Esophagus squamous epithelium (tissue), 4 donors: ENCODE results near the gene PLEKHN1.

Experiments used
- POLR2A ChIP-seq, 4 donors: fragments of 450-650 bp; IDR thresholded peaks; one replicate each; pipeline ENCODE4 v1.6.1; 2017; ENCODE audit warnings: antibody characterized with exemption in 4 of 4, mild to moderate bottlenecking in 4 of 4, moderate library complexity in 3 of 4
- TF ChIP-seq, protein P1 (sequence below), 6 experiments: fragments of 450-650 bp in 4 of 6; fragments of 200-600 bp in 2 of 6; sonication (generic) in 2 of 6; IDR thresholded peaks; one replicate each; pipeline ENCODE4 v1.5.1; 2016 to 2019; ENCODE audit warnings: antibody characterized with exemption in 6 of 6, mild to moderate bottlenecking in 4 of 6, moderate library complexity in 4 of 6

DNA sequence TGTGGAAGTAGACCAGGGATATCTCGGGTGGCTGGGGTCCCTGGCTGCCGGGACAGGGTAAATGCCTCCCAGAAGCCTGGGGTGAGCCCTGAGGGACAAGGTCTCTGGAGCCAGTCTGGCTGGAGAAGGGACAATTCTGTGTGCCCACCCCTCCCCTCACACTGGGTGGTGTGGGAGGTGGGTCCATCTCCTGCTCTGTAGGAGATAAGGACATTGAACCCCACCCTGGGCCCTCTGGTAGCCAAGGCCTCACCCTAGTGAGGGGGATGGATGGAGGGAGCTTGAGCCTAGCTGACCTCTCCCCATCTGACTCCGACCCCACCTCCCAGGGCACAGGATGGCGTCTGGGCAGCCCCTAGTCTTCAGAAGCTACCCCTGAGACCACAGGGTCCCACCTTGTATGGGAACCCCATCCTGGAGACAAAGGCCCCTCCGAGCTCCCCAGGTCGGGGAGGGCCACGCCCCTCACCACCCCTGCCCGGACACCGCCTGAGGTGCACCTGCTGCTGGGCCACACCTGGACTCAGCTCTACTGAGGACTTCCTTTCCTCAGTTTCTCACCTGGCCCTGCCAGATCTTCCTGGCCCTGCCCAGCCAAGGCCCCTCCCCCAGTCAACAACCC is 58.0 kb downstream of the PLEKHN1 start:
- TF ChIP-seq, protein P1, sequence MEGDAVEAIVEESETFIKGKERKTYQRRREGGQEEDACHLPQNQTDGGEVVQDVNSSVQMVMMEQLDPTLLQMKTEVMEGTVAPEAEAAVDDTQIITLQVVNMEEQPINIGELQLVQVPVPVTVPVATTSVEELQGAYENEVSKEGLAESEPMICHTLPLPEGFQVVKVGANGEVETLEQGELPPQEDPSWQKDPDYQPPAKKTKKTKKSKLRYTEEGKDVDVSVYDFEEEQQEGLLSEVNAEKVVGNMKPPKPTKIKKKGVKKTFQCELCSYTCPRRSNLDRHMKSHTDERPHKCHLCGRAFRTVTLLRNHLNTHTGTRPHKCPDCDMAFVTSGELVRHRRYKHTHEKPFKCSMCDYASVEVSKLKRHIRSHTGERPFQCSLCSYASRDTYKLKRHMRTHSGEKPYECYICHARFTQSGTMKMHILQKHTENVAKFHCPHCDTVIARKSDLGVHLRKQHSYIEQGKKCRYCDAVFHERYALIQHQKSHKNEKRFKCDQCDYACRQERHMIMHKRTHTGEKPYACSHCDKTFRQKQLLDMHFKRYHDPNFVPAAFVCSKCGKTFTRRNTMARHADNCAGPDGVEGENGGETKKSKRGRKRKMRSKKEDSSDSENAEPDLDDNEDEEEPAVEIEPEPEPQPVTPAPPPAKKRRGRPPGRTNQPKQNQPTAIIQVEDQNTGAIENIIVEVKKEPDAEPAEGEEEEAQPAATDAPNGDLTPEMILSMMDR (IDR thresholded peaks at IDR 0.05): no peak
- no peak for TF ChIP-seq POLR2A (IDR thresholded peaks at IDR 0.05)
